ENCODE measurements around the gene SMCO3. TPM values are rescaled to one million over a fixed set of nuclear protein-coding genes. Genes with fewer than 3 reads are reported as not detected.

Gene SMCO3
- total and polyA plus RNA-seq, 2 of the 13 experiments (the other 11 are each of a cell fraction or from before 2014, with no cell fraction given), result 0.29 to 0.42 TPM

- TF ChIP-seq, protein P1, sequence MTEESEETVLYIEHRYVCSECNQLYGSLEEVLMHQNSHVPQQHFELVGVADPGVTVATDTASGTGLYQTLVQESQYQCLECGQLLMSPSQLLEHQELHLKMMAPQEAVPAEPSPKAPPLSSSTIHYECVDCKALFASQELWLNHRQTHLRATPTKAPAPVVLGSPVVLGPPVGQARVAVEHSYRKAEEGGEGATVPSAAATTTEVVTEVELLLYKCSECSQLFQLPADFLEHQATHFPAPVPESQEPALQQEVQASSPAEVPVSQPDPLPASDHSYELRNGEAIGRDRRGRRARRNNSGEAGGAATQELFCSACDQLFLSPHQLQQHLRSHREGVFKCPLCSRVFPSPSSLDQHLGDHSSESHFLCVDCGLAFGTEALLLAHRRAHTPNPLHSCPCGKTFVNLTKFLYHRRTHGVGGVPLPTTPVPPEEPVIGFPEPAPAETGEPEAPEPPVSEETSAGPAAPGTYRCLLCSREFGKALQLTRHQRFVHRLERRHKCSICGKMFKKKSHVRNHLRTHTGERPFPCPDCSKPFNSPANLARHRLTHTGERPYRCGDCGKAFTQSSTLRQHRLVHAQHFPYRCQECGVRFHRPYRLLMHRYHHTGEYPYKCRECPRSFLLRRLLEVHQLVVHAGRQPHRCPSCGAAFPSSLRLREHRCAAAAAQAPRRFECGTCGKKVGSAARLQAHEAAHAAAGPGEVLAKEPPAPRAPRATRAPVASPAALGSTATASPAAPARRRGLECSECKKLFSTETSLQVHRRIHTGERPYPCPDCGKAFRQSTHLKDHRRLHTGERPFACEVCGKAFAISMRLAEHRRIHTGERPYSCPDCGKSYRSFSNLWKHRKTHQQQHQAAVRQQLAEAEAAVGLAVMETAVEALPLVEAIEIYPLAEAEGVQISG (CRISPR knock-in tag; IDR thresholded peaks at IDR 0.05), result peak; percentile 100
- TF ChIP-seq ERF (CRISPR knock-in tag; IDR thresholded peaks at IDR 0.05), result no peak; the same call in 1 of the 2 replicates
- TF ChIP-seq ZNF883 (CRISPR knock-in tag; IDR thresholded peaks at IDR 0.05; ENCODE audit: not compliant biosample characterization), result no peak
- TF ChIP-seq, protein P2, sequence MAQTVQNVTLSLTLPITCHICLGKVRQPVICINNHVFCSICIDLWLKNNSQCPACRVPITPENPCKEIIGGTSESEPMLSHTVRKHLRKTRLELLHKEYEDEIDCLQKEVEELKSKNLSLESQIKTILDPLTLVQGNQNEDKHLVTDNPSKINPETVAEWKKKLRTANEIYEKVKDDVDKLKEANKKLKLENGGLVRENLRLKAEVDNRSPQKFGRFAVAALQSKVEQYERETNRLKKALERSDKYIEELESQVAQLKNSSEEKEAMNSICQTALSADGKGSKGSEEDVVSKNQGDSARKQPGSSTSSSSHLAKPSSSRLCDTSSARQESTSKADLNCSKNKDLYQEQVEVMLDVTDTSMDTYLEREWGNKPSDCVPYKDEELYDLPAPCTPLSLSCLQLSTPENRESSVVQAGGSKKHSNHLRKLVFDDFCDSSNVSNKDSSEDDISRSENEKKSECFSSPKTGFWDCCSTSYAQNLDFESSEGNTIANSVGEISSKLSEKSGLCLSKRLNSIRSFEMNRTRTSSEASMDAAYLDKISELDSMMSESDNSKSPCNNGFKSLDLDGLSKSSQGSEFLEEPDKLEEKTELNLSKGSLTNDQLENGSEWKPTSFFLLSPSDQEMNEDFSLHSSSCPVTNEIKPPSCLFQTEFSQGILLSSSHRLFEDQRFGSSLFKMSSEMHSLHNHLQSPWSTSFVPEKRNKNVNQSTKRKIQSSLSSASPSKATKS (CRISPR knock-in tag; IDR thresholded peaks at IDR 0.05), result no peak
- no peak for TF ChIP-seq CHD2 (IDR thresholded peaks at IDR 0.05; ENCODE audit: low read depth, low read length)
- no peak for TF ChIP-seq ZFP90 (CRISPR knock-in tag; IDR thresholded peaks at IDR 0.05; ENCODE audit: borderline replicate concordance)
- TF ChIP-seq GPN1 (CRISPR knock-in tag; IDR thresholded peaks at IDR 0.05; ENCODE audit: borderline replicate concordance), result no peak
- peak; percentile 27 for TF ChIP-seq FOSL2 (CRISPR knock-in tag; IDR thresholded peaks at IDR 0.05)
- peak; percentile 59; the same call in 1 of the 2 replicates for TF ChIP-seq ATF2 (CRISPR knock-in tag; IDR thresholded peaks at IDR 0.05)
- no peak for TF ChIP-seq CC2D1A (CRISPR knock-in tag; IDR thresholded peaks at IDR 0.05)
- no peak; the same call in 1 of the 2 replicates for TF ChIP-seq ATF7-NPFF (CRISPR knock-in tag; IDR thresholded peaks at IDR 0.05; ENCODE audit: low read depth)
- TF ChIP-seq, protein P3, sequence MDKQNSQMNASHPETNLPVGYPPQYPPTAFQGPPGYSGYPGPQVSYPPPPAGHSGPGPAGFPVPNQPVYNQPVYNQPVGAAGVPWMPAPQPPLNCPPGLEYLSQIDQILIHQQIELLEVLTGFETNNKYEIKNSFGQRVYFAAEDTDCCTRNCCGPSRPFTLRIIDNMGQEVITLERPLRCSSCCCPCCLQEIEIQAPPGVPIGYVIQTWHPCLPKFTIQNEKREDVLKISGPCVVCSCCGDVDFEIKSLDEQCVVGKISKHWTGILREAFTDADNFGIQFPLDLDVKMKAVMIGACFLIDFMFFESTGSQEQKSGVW (CRISPR knock-in tag; IDR thresholded peaks at IDR 0.05; ENCODE audit: borderline replicate concordance), result no peak
- TF ChIP-seq PLRG1 (conservative IDR thresholded peaks at IDR 0.05), result no peak
- no peak for TF ChIP-seq ZNF792 (CRISPR knock-in tag; IDR thresholded peaks at IDR 0.05)
- peak; percentile 76; the same call in 1 of the 2 replicates for TF ChIP-seq IKZF5 (CRISPR knock-in tag; IDR thresholded peaks at IDR 0.05)
- no peak for TF ChIP-seq CBFB (CRISPR knock-in tag; IDR thresholded peaks at IDR 0.05)
- TF ChIP-seq CHCHD3 (CRISPR knock-in tag; IDR thresholded peaks at IDR 0.05), result no peak
- no peak for TF ChIP-seq ZXDC (CRISPR knock-in tag; IDR thresholded peaks at IDR 0.05)
These were observed 10.8 kb downstream of the SMCO3 start, which contains the start of the genes C12orf60 and WBP11 (continued) for GRCh38 chr12:14803011-14803829.
